ENCODE results near the gene OPCML. TPM values are rescaled to one million over a fixed set of nuclear protein-coding genes. Genes with fewer than 3 reads are reported as not detected.

OPCML gene
- total RNA-seq, 2 donors from 2014 or later: 0.04 TPM; not detected in 1

- H3K9me3 ChIP-seq: no peaks in the 10 kb centered on the region
- H3K27ac ChIP-seq: no peak overlapping the region
- TF ChIP-seq CTCF (IDR thresholded peaks at IDR 0.05): no peak
- no peak for DNase-seq (ENCODE audit: low spot score)
- no peaks in the 10 kb centered on the region for H3K36me3 ChIP-seq
- no peaks in the 10 kb centered on the region for H3K4me1 ChIP-seq
- H3K4me3 ChIP-seq: no peak overlapping the region
- H3K27me3 ChIP-seq: no peaks in the 10 kb centered on the region
Observed at GRCh38 chr11:132638423-132638822, 893.9 kb downstream of the OPCML start.

GRCh38 chr11:132636523-132636922, 895.8 kb downstream of the OPCML start:
- no peak for DNase-seq (ENCODE audit: low spot score)
- H3K36me3 ChIP-seq: no peaks in the 10 kb centered on the region
- H3K27ac ChIP-seq: no peak overlapping the region
- H3K9me3 ChIP-seq: no peaks in the 10 kb centered on the region
- TF ChIP-seq CTCF (IDR thresholded peaks at IDR 0.05): no peak
- H3K4me3 ChIP-seq: no peak overlapping the region
- no peaks in the 10 kb centered on the region for H3K4me1 ChIP-seq
- no peaks in the 10 kb centered on the region for H3K27me3 ChIP-seq

- no peak overlapping the region for H3K27ac ChIP-seq
- DNase-seq (ENCODE audit: low spot score): no peak
- no peak overlapping the region for H3K4me3 ChIP-seq
- TF ChIP-seq CTCF (IDR thresholded peaks at IDR 0.05): no peak
- no peaks in the 10 kb centered on the region for H3K4me1 ChIP-seq
- peaks cover 0 to 9% of the 10 kb centered on the region in 2 donors for H3K9me3 ChIP-seq
- no peaks in the 10 kb centered on the region for H3K36me3 ChIP-seq
- H3K27me3 ChIP-seq: no peaks in the 10 kb centered on the region
Observed at GRCh38 chr11:132632641-132633124, 899.6 kb downstream of the OPCML start.

GRCh38 chr11:132631989-132632388, 900.3 kb downstream of the OPCML start:
- no peak overlapping the region for H3K27ac ChIP-seq

GRCh38 chr11:132627981-132628380, 904.3 kb downstream of the OPCML start:
- H3K36me3 ChIP-seq: no peaks in the 10 kb centered on the region
- H3K27ac ChIP-seq: no peak overlapping the region
- H3K4me3 ChIP-seq: no peak overlapping the region
- TF ChIP-seq CTCF (IDR thresholded peaks at IDR 0.05): no peak
- H3K27me3 ChIP-seq: no peaks in the 10 kb centered on the region
- peaks cover 0 to 9% of the 10 kb centered on the region in 2 donors for H3K9me3 ChIP-seq
- DNase-seq (ENCODE audit: low spot score): no peak
- H3K4me1 ChIP-seq: no peaks in the 10 kb centered on the region

More at GRCh38 chr11:132631989-132632388, 900.3 kb downstream of the OPCML start:
- Histone ChIP-seq H3K27me3 (no peaks in the 10 kb centered on the region), H3K9me3 (peaks cover 0 to 9% of the 10 kb centered on the region in 2 donors), H3K4me3 (no peak overlapping the region), H3K4me1 (no peaks in the 10 kb centered on the region), H3K36me3 (no peaks in the 10 kb centered on the region)
- no peak for TF ChIP-seq CTCF (IDR thresholded peaks at IDR 0.05)
- DNase-seq (ENCODE audit: low spot score): no peak

- no peak for TF ChIP-seq CTCF (IDR thresholded peaks at IDR 0.05)
- H3K9me3 ChIP-seq: peaks cover 0 to 9% of the 10 kb centered on the region in 2 donors
- H3K27me3 ChIP-seq: no peaks in the 10 kb centered on the region
- no peak overlapping the region for H3K4me3 ChIP-seq
- no peak for DNase-seq (ENCODE audit: low spot score)
- no peaks in the 10 kb centered on the region for H3K4me1 ChIP-seq
- H3K27ac ChIP-seq: no peak overlapping the region
- no peaks in the 10 kb centered on the region for H3K36me3 ChIP-seq
Observed at GRCh38 chr11:132626446-132626845, 905.9 kb downstream of the OPCML start.
